IPS DF 6.9 (cell line): ENCODE results near the gene FBXW2.

ENCODE experiments used
- DNase-seq: peaks from one replicate; pipeline ENCODE4 v3.0.0-alpha.2; 2013; ENCODE audit warnings: low read depth, low spot score
- H3K27ac ChIP-seq: one replicate; pipeline ENCODE4 v1.5.1; 2013; ENCODE audit warnings: low read length, control low read depth
- H3K27me3 ChIP-seq: 2 replicates; pipeline ENCODE4 v1.6.1; 2013; ENCODE audit warnings: mild to moderate bottlenecking, low read length; ENCODE audit not compliant: control insufficient read depth, insufficient read depth
- H3K36me3 ChIP-seq: 2 replicates; pipeline ENCODE4 v1.6.1; 2013; ENCODE audit warnings: low read length; ENCODE audit not compliant: control insufficient read depth, insufficient read depth
- H3K4me1 ChIP-seq: 2 replicates; pipeline ENCODE4 v1.6.1; 2013; ENCODE audit warnings: low read length; ENCODE audit not compliant: control insufficient read depth, insufficient read depth
- H3K4me3 ChIP-seq: 2 replicates; pipeline ENCODE4 v1.5.1; 2013; ENCODE audit warnings: mild to moderate bottlenecking, low read length
- H3K9me3 ChIP-seq: 2 replicates; pipeline ENCODE4 v1.6.1; 2013; ENCODE audit warnings: low read length, inconsistent platforms; ENCODE audit not compliant: control insufficient read depth, insufficient read depth
- WGBS: extraction: QIAGEN DNeasy Blood & Tissue Kit; methylation state at CpG from one replicate; pipeline ENCODE4 v1.1.7; 2013; ENCODE audit warnings: mixed read lengths, missing lambda C conversion rate; ENCODE audit not compliant: insufficient read length, insufficient coverage; 5-methylcytosine and 5-hydroxymethylcytosine counted together

FBXW2 gene

DNA sequence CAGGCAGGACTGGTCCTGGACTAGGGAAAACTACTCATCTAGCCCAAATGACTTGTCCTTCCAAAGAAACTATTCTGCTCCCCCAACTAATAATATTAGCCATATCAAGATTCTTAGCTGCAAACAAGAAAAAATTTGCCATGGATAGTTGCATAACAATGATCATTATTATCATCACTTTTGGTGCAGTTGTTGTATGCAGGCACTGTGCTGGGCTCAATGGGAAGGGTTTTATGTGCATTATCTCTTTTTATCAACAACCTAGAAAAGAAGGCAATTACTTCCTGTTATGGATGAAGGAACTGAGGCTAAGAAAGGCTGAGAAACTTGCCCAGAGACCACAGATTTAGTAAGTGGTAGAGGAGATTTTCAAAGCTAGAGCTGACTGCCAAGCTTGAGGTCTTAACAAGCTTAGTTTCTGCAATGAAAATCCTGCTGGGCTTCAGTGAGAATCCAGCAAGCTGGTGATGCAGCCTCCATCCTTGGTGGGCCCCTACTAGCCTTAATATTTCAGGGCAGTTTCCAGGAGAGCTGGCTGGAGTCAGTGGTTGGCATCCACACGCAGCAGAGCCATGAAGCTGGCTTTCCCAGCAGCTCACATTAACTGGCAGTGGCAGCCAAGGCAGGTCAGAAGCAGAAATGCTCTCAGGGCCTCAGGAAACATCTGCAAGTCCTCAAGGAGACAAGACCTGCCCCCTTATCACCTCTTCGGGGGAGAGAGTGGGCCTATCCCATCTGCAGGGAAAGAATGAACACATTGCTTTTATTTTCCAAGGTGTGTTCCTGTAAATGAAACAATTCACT lies 58.4 kb downstream of the FBXW2 start:
- H3K4me1 ChIP-seq: no peaks in the 10 kb centered on the region
- WGBS: no CpG with 5 or more reads among the region's 2 CpGs
- no peaks in the 10 kb centered on the region for H3K36me3 ChIP-seq
- DNase-seq: no peak
- no peak overlapping the region for H3K27ac ChIP-seq
- H3K9me3 ChIP-seq: no peaks in the 10 kb centered on the region
- no peak overlapping the region for H3K4me3 ChIP-seq
- H3K27me3 ChIP-seq: no peaks in the 10 kb centered on the region

- Histone ChIP-seq H3K4me1 (no peaks in the 10 kb centered on the region), H3K27me3 (no peaks in the 10 kb centered on the region), H3K27ac (no peak overlapping the region), H3K4me3 (no peak overlapping the region), H3K36me3 (no peaks in the 10 kb centered on the region), H3K9me3 (no peaks in the 10 kb centered on the region)
- WGBS: no CpG with 5 or more reads among the region's 5 CpGs
- DNase-seq: no peak
Measured at GRCh38 chr9:120733190-120733589, 60.0 kb downstream of the FBXW2 start.

DNA sequence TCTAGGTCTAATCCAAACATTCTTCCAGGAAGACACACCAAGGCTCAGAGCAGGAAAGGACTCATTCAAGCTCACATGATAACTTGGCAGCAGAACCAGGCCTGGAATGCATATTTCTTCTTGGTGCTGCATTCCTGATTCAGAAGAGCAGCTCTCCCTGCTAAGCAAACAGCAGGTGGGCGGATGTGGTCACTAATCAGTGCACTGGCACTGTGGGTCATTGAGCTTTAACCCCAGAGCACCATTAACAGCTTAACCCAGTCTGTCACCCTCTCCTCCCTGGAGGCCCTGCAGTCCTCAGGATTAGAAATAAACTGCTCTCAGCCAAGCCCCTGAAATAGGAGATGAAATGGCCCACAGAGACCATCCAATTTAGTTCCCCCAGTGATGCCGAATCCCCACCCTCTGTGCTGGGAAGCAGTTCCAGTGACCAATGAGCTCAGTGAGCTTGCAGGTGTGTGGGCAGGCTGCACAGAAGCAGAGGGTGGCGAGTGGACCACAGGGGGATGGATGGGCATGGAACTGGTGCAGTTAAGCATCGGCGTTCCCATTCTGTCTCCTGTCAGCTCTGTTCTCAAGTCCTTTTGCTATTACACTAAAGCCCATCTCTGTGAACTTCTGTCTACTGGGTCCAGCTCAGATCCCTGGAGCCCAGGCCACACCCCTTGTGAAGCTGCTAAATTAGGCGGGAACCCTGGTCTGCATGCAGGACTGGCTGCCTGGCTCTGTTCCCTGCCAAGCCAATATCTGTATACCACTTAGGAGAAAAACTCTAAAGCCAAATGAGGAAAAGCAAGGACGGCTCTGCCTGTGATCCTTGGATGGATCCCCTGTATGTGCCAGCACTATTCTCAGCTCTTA lies 62.3 kb downstream of the FBXW2 start:
- Histone ChIP-seq H3K4me3 (no peak overlapping the region), H3K27ac (no peak overlapping the region), H3K27me3 (no peaks in the 10 kb centered on the region), H3K4me1 (no peaks in the 10 kb centered on the region), H3K9me3 (no peaks in the 10 kb centered on the region), H3K36me3 (no peaks in the 10 kb centered on the region)
- no peak for DNase-seq
- WGBS: no CpG with 5 or more reads among the region's 7 CpGs

- H3K9me3 ChIP-seq: no peaks in the 10 kb centered on the region
- H3K27me3 ChIP-seq: no peaks in the 10 kb centered on the region
- no peak for DNase-seq
- no CpG with 5 or more reads among the region's 5 CpGs for WGBS
- no peaks in the 10 kb centered on the region for H3K4me1 ChIP-seq
- H3K4me3 ChIP-seq: no peak overlapping the region
- H3K36me3 ChIP-seq: no peaks in the 10 kb centered on the region
- H3K27ac ChIP-seq: no peak overlapping the region
Measured at GRCh38 chr9:120729791-120730241, 63.4 kb downstream of the FBXW2 start.

DNA sequence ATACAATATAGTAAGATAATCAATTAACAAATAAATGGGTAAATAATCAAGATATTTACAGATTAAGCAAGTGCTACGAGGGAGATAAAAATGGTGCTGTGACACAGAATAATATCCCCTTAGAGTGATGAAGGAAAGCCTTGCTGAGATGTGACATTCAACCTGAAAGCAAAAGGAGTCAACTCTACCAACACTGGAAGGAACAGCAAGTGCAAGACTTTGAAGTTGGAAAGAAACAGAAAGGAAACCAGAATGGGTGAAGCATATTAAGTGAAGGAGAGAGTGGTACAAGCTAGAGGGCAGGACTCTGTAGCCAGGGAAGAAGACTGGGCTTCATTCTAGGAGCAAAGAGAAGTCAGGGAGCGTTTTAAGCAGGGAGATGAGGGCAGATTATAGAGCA lies 66.7 kb downstream of the FBXW2 start:
- H3K4me3 ChIP-seq: no peak overlapping the region
- no CpG with 5 or more reads among the region's 2 CpGs for WGBS
- no peaks in the 10 kb centered on the region for H3K4me1 ChIP-seq
- no peak overlapping the region for H3K27ac ChIP-seq
- DNase-seq: no peak
- no peaks in the 10 kb centered on the region for H3K36me3 ChIP-seq
- no peaks in the 10 kb centered on the region for H3K27me3 ChIP-seq
- H3K9me3 ChIP-seq: no peaks in the 10 kb centered on the region

DNA sequence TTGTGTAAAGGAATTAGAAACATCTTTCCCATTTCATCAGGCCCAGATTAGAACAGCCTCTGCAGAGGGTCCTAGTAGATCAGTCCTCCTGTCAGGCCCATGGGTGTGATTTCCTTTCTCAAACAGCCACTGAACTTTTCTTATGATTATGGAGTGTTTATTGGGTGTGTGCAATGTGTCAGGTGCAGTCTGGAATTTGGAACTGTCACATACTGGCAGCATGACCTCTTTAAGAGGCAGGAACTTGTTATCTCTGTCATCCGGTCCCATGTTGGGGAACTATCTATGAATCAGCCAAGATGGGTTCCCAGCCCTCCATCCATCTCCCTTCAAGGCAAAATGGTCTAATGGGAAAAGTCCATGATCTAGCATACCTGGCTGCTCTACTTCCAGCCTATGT lies 67.3 kb downstream of the FBXW2 start:
- Histone ChIP-seq H3K27ac (no peak overlapping the region), H3K27me3 (no peaks in the 10 kb centered on the region), H3K4me3 (no peak overlapping the region), H3K36me3 (no peaks in the 10 kb centered on the region), H3K9me3 (no peaks in the 10 kb centered on the region), H3K4me1 (no peaks in the 10 kb centered on the region)
- no peak for DNase-seq
- no CpG with 5 or more reads among the region's 1 CpG for WGBS

GRCh38 chr9:120724757-120725400 lies 68.3 kb downstream of the FBXW2 start:
- no CpG with 5 or more reads among the region's 1 CpG for WGBS

GRCh38 chr9:120723565-120723964 lies 69.7 kb downstream of the FBXW2 start:
- Histone ChIP-seq H3K4me3 (no peak overlapping the region), H3K36me3 (no peaks in the 10 kb centered on the region), H3K27ac (no peak overlapping the region), H3K4me1 (no peaks in the 10 kb centered on the region), H3K27me3 (no peaks in the 10 kb centered on the region), H3K9me3 (no peaks in the 10 kb centered on the region)
- DNase-seq: no peak
- no CpG with 5 or more reads among the region's 3 CpGs for WGBS

More at GRCh38 chr9:120724757-120725400, 68.3 kb downstream of the FBXW2 start:
- no peaks in the 10 kb centered on the region for H3K36me3 ChIP-seq
- no peaks in the 10 kb centered on the region for H3K4me1 ChIP-seq
- no peak for DNase-seq
- no peaks in the 10 kb centered on the region for H3K9me3 ChIP-seq
- H3K27me3 ChIP-seq: no peaks in the 10 kb centered on the region
- H3K27ac ChIP-seq: no peak overlapping the region
- no peak overlapping the region for H3K4me3 ChIP-seq

GRCh38 chr9:120720404-120720803 lies 72.8 kb downstream of the FBXW2 start:
- no peak for DNase-seq
- no peaks in the 10 kb centered on the region for H3K4me1 ChIP-seq

GRCh38 chr9:120718316-120718715 lies 74.9 kb downstream of the FBXW2 start:
- no peak overlapping the region for H3K4me3 ChIP-seq
- no peaks in the 10 kb centered on the region for H3K4me1 ChIP-seq
- H3K36me3 ChIP-seq: no peaks in the 10 kb centered on the region
- DNase-seq: no peak
- H3K9me3 ChIP-seq: no peaks in the 10 kb centered on the region
- H3K27me3 ChIP-seq: peaks cover 2% of the 10 kb centered on the region; the same call in 1 of the 2 replicates
- WGBS: no CpG with 5 or more reads among the region's 3 CpGs
- H3K27ac ChIP-seq: no peak overlapping the region

More at GRCh38 chr9:120720404-120720803, 72.8 kb downstream of the FBXW2 start:
- no peak overlapping the region for H3K27ac ChIP-seq
- WGBS: no CpG with 5 or more reads among the region's 4 CpGs
- H3K27me3 ChIP-seq: no peaks in the 10 kb centered on the region
- no peaks in the 10 kb centered on the region for H3K36me3 ChIP-seq
- H3K9me3 ChIP-seq: no peaks in the 10 kb centered on the region
- no peak overlapping the region for H3K4me3 ChIP-seq
